SU-DHL-6 (cell line): ENCODE results near the gene HOXA5.

Experiments used
- EZH2phosphoT487 ChIP-seq: fragments of 200-600 bp; sonication (generic), shearing (Covaris generic); conservative IDR thresholded peaks from 2 replicates; pipeline ENCODE4 v1.6.1; 2018; ENCODE audit warnings: mild to moderate bottlenecking, antibody characterized with exemption, low read length, moderate library complexity, mixed read lengths
- TF ChIP-seq, protein P1 (sequence below): fragments of 200-600 bp; sonication (generic); IDR thresholded peaks from one replicate; pipeline ENCODE4 v1.5.1; 2017; ENCODE audit warnings: antibody characterized with exemption, mild to moderate bottlenecking, low read length, moderate library complexity; ENCODE audit not compliant: insufficient read depth, poor library complexity, severe bottlenecking

DNA sequence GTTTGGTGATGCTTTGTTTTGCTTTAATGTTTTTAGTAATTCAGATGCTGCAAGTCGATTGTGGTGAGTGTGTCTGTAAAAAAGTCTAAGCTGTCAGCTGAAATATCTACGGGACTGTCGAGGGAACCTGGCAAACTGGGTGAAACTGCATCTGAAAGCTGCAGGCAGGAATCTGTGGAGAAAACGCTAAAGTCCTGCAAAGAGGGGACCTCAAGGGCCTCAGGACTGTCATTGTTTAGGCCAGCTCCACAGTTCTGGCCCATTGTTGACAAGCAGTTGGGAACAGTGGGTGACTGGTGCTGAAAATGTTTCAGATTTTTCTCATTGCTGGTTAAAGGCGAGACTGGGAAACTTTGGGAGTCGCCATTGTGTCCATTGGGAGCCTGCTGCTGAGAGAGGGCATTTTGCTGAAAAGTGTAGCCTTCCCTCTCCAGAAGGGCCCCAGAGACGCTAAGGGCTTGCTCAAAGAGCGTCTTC, 42.7 kb downstream of the HOXA5 start:
- TF ChIP-seq, protein P1, sequence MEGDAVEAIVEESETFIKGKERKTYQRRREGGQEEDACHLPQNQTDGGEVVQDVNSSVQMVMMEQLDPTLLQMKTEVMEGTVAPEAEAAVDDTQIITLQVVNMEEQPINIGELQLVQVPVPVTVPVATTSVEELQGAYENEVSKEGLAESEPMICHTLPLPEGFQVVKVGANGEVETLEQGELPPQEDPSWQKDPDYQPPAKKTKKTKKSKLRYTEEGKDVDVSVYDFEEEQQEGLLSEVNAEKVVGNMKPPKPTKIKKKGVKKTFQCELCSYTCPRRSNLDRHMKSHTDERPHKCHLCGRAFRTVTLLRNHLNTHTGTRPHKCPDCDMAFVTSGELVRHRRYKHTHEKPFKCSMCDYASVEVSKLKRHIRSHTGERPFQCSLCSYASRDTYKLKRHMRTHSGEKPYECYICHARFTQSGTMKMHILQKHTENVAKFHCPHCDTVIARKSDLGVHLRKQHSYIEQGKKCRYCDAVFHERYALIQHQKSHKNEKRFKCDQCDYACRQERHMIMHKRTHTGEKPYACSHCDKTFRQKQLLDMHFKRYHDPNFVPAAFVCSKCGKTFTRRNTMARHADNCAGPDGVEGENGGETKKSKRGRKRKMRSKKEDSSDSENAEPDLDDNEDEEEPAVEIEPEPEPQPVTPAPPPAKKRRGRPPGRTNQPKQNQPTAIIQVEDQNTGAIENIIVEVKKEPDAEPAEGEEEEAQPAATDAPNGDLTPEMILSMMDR: no peak
- TF ChIP-seq EZH2phosphoT487: no peak
